Epithelial cell of proximal tubule (primary cell): Measurements from ENCODE around the gene ADAM8. TPM values are rescaled to one million over a fixed set of nuclear protein-coding genes. Genes with fewer than 3 reads are reported as not detected.

Experiments
- DNase-seq: peaks from one replicate; pipeline ENCODE4 v3.0.0-alpha.2; 2011; ENCODE audit warnings: low read depth
- H3K4me3 ChIP-seq: 2 replicates; pipeline ENCODE4 v1.5.1; 2011; ENCODE audit warnings: low read depth, mild to moderate bottlenecking, low read length
- CTCF ChIP-seq: conservative IDR thresholded peaks from 2 replicates; pipeline ENCODE4 v1.5.1; 2012; ENCODE audit warnings: low read depth, mild to moderate bottlenecking, low read length
- total RNA-seq: library from RNA; depleted of rRNA; stranded (reverse); fragments of >200 nt; gene quantifications from 2 replicates; pipeline ENCODE4 v1.2.3, GENCODE V29; 2015

The ADAM8 gene
- total RNA-seq, 1 donor from 2014 or later: 52.6 TPM

GRCh38 chr10:133242611-133243356 lies 33.9 kb downstream of the ADAM8 start:
- no peak overlapping the region for H3K4me3 ChIP-seq
- TF ChIP-seq CTCF: no peak
- no peak for DNase-seq

GRCh38 chr10:133241501-133242205 lies 35.0 kb downstream of the ADAM8 start:
- TF ChIP-seq CTCF: no peak
- no peak for DNase-seq
- peak overlapping the region; percentile 11 for H3K4me3 ChIP-seq

- no peak for TF ChIP-seq CTCF
- no peak overlapping the region for H3K4me3 ChIP-seq
- DNase-seq: no peak
Observed at GRCh38 chr10:133239990-133240389, 36.7 kb downstream of the ADAM8 start.

GRCh38 chr10:133238466-133238804 lies 38.2 kb downstream of the ADAM8 start:
- no peak for TF ChIP-seq CTCF
- no peak for DNase-seq
- no peak overlapping the region for H3K4me3 ChIP-seq

GRCh38 chr10:133237588-133238465 lies 38.8 kb downstream of the ADAM8 start, which contains the start of gene VENTX:
Gene VENTX (plus strand): TSS chr10:133237855. CDS start chr10:133237915, 60 bp downstream.
- no peak for TF ChIP-seq CTCF
- no peak for DNase-seq
- H3K4me3 ChIP-seq: no peak within 1 kb of the TSS

GRCh38 chr10:133237241-133237587 lies 39.5 kb downstream of the ADAM8 start:
- no peak overlapping the region for H3K4me3 ChIP-seq
- no peak for TF ChIP-seq CTCF
- DNase-seq: no peak
